ENCODE measurements around the gene PLGRKT.

GRCh38 chr9:5453004-5453403 is 15.3 kb upstream of the PLGRKT start:
- TF ChIP-seq CTCF (IDR thresholded peaks at IDR 0.05) (no peak), CREB1 (CRISPR knock-in tag; IDR thresholded peaks at IDR 0.05) (no peak), TCF7 (CRISPR knock-in tag; IDR thresholded peaks at IDR 0.05; ENCODE audit: low read depth) (no peak), FOXP1 (CRISPR knock-in tag; IDR thresholded peaks at IDR 0.05; ENCODE audit: borderline replicate concordance) (no peak), ESRRA (CRISPR knock-in tag; IDR thresholded peaks at IDR 0.05; ENCODE audit: borderline replicate concordance) (no peak), ZBTB43 (CRISPR knock-in tag; IDR thresholded peaks at IDR 0.05) (no peak), ELF4 (CRISPR knock-in tag; IDR thresholded peaks at IDR 0.05; ENCODE audit: low read depth) (no peak)
